ENCODE measurements around the gene ZC3H14.

ZC3H14 gene

GRCh38 chr14:88535813-88536212 is 27.0 kb upstream of the ZC3H14 start:
- Histone ChIP-seq H3K9me3 (ENCODE audit: insufficient read depth, low read length, severe bottlenecking) (no peaks in the 10 kb centered on the region), H3K4me1 (ENCODE audit: insufficient read depth, low read length) (no peaks in the 10 kb centered on the region), H4K20me1 (ENCODE audit: insufficient read depth, low read length) (no peaks in the 10 kb centered on the region), H3K27ac (ENCODE audit: low read length) (no peak overlapping the region), H3K9ac (ENCODE audit: low read depth, low read length) (no peak overlapping the region), H3K4me2 (ENCODE audit: insufficient read depth, low read length) (no peak overlapping the region), H3K79me2 (ENCODE audit: insufficient read depth, low read length) (no peaks in the 10 kb centered on the region), H3K4me3 (ENCODE audit: low read depth in 1 of 2, low read length in 2 of 2) (no peak overlapping the region), H3K27me3 (ENCODE audit: insufficient read depth, low read length, poor library complexity) (no peaks in the 10 kb centered on the region), H2AFZ (ENCODE audit: low read depth, low read length) (no peak overlapping the region), H3K36me3 (ENCODE audit: insufficient read depth, low read length) (no peaks in the 10 kb centered on the region)
- TF ChIP-seq, protein P1, sequence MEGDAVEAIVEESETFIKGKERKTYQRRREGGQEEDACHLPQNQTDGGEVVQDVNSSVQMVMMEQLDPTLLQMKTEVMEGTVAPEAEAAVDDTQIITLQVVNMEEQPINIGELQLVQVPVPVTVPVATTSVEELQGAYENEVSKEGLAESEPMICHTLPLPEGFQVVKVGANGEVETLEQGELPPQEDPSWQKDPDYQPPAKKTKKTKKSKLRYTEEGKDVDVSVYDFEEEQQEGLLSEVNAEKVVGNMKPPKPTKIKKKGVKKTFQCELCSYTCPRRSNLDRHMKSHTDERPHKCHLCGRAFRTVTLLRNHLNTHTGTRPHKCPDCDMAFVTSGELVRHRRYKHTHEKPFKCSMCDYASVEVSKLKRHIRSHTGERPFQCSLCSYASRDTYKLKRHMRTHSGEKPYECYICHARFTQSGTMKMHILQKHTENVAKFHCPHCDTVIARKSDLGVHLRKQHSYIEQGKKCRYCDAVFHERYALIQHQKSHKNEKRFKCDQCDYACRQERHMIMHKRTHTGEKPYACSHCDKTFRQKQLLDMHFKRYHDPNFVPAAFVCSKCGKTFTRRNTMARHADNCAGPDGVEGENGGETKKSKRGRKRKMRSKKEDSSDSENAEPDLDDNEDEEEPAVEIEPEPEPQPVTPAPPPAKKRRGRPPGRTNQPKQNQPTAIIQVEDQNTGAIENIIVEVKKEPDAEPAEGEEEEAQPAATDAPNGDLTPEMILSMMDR (IDR thresholded peaks at IDR 0.05; ENCODE audit: borderline replicate concordance, extremely low read depth, low read length, poor library complexity, severe bottlenecking): no peak
- TF ChIP-seq EZH2 (IDR thresholded peaks at IDR 0.05; ENCODE audit: borderline replicate concordance, low read depth, low read length, severe bottlenecking): no peak
- DNase-seq (no peak), ATAC-seq (ENCODE audit: insufficient read depth, low read depth) (no peak)

GRCh38 chr14:88541324-88541723 is 21.5 kb upstream of the ZC3H14 start:
- no peaks in the 10 kb centered on the region for H4K20me1 ChIP-seq (ENCODE audit: insufficient read depth, low read length)
- no peaks in the 10 kb centered on the region for H3K79me2 ChIP-seq (ENCODE audit: insufficient read depth, low read length)
- H3K4me2 ChIP-seq (ENCODE audit: insufficient read depth, low read length): no peak overlapping the region
- H3K4me3 ChIP-seq (ENCODE audit: low read depth in 1 of 2, low read length in 2 of 2): no peak overlapping the region
- no peaks in the 10 kb centered on the region for H3K4me1 ChIP-seq (ENCODE audit: insufficient read depth, low read length)
- TF ChIP-seq, protein P1 (IDR thresholded peaks at IDR 0.05; ENCODE audit: borderline replicate concordance, extremely low read depth, low read length, poor library complexity, severe bottlenecking): no peak
- no peak overlapping the region for H3K27ac ChIP-seq (ENCODE audit: low read length)
- H3K9me3 ChIP-seq (ENCODE audit: insufficient read depth, low read length, severe bottlenecking): no peaks in the 10 kb centered on the region
- no peak for ATAC-seq (ENCODE audit: insufficient read depth, low read depth)
- H3K9ac ChIP-seq (ENCODE audit: low read depth, low read length): no peak overlapping the region
- H2AFZ ChIP-seq (ENCODE audit: low read depth, low read length): no peak overlapping the region
- no peaks in the 10 kb centered on the region for H3K36me3 ChIP-seq (ENCODE audit: insufficient read depth, low read length)
- no peak for DNase-seq
- H3K27me3 ChIP-seq (ENCODE audit: insufficient read depth, low read length, poor library complexity): no peaks in the 10 kb centered on the region

DNA sequence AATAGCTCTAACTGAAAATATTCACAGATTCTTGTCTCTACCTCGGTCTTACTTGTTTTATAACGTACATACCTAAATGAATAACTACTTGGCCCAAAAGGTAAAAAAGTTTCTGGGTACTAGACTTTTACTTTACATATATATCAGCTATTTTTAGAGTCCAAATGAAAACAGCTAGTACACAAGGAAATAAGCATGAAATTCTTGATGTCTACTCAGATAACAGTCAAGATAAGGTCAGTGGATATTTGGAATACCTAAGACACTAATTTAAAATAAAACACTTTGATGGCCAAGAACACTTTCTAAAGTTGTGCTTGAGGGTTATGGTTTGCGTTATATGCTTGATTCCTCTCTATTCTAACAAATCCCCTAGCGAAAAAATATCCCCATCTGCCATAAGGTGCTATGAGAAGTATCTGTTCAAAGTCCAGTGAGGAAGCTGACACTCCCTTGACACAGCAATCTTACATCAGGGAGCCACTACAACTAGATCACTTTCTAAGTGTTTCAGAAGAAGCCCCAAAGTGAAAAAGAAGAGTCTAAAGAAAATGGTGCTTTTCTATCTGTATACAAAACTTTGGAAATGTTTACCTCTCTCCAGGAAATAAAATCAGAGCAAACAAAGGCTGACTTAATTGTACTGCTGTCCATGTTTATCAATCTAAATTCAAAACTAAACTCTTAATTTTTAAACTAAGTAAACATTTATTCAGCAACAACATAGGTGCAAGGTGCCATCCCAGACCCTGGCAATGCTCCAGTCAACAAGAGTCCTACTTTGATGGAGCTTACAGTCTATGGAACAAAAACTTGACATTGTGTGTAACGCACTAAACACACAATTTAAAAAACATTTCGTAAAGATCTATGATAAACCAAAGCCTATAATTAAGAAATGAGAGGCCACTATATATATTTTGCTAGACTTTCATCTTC is 19.7 kb upstream of the ZC3H14 start:
- no peak overlapping the region for H3K4me3 ChIP-seq (ENCODE audit: low read depth in 1 of 2, low read length in 2 of 2)
- DNase-seq (no peak), ATAC-seq (ENCODE audit: insufficient read depth, low read depth) (no peak)
- H3K36me3 ChIP-seq (ENCODE audit: insufficient read depth, low read length): no peaks in the 10 kb centered on the region
- no peak overlapping the region for H3K9ac ChIP-seq (ENCODE audit: low read depth, low read length)
- no peak for TF ChIP-seq EZH2 (IDR thresholded peaks at IDR 0.05; ENCODE audit: borderline replicate concordance, low read depth, low read length, severe bottlenecking)
- TF ChIP-seq, protein P1 (IDR thresholded peaks at IDR 0.05; ENCODE audit: borderline replicate concordance, extremely low read depth, low read length, poor library complexity, severe bottlenecking): no peak
- no peak overlapping the region for H3K4me2 ChIP-seq (ENCODE audit: insufficient read depth, low read length)
- H3K79me2 ChIP-seq (ENCODE audit: insufficient read depth, low read length): no peaks in the 10 kb centered on the region
- H4K20me1 ChIP-seq (ENCODE audit: insufficient read depth, low read length): no peaks in the 10 kb centered on the region
- no peaks in the 10 kb centered on the region for H3K9me3 ChIP-seq (ENCODE audit: insufficient read depth, low read length, severe bottlenecking)
- H2AFZ ChIP-seq (ENCODE audit: low read depth, low read length): no peak overlapping the region
- no peaks in the 10 kb centered on the region for H3K27me3 ChIP-seq (ENCODE audit: insufficient read depth, low read length, poor library complexity)
- H3K27ac ChIP-seq (ENCODE audit: low read length): no peak overlapping the region
- H3K4me1 ChIP-seq (ENCODE audit: insufficient read depth, low read length): no peaks in the 10 kb centered on the region

Measured in DND-41 (cell line).